Midbrain (tissue), 1 donor: ENCODE measurements around the gene ARHGDIG.
"Not testable (repeated sequence)": the region's sequence is repeated elsewhere in the genome, so short reads cannot be mapped to it uniquely, and the experiment has no call there.

Experiments
- DNase-seq: peaks from one replicate; lab custom pipeline; 2025; lab: John Stamatoyannopoulos, UW

ARHGDIG gene

GRCh38 chr16:280552-280951 is at the start of gene ARHGDIG:
Gene ARHGDIG (plus strand): TSS chr16:280591. CDS start chr16:280681, 90 bp downstream.
- DNase-seq, result no peak

DNA sequence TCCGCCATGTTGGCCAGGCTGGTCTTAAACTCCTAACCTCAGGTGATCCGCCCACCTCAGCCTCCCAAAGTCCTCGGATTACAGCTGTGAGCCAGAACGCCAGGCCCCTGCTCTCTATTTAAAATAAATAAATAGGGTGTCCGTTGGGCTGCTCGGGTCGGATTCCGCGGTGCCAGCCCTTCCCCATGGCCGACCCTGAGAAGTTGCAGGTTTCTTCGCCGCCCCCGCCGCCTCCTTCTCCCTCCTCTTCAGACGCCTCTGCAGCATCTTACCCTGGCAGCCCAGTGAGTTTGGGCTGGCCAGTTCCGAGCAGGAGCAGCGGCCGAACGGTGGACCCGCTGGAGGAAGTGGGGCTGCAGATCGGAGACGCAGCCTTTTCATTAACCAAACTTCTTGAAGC is 49.4 kb upstream of the ARHGDIG start:
- DNase-seq, result no peak

- peak; percentile 95 for DNase-seq
Measured at GRCh38 chr16:234468-235305, 45.7 kb upstream of the ARHGDIG start, which contains the start of gene FAM234A. Gene FAM234A (plus strand): TSS chr16:234821. CDS start chr16:254414, 19,593 bp downstream.

DNA sequence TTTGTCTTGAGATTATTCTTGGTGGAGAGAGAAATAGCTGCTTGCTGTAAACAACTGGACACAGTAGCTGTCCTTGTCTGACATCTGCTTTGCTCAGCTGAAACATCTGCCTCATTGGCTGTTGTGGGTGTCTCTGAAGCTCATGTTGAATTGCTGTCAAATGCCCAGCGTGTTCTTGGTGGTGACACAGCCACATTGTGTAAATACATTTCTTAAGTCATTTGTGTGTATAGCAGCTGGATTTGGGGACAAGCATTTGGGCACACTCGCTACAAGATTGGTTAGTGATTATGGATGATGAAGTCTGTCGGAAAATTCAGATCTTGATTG is 40.5 kb upstream of the ARHGDIG start:
- DNase-seq, result peak; percentile 53

DNA sequence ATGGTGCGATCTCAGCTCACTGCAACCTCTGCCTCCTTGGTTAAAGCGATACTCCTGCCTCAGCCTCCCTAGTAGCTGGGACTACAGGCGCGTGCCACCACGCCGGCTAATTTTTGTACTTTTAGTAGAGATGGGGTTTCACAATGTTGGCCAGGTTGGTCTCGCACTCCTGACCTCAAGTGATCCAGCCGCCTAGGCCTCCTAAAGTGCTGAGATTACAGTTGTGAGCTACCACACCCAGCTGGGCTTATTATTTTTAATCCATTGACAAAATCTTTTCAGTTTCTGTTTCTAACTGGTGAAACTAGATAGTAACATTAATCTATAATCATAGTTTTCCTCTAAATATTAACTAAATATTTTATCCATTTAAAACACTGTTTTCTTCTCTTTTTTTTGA is 39.8 kb upstream of the ARHGDIG start:
- DNase-seq, result no peak

GRCh38 chr16:242281-242680 is 38.1 kb upstream of the ARHGDIG start:
- no peak for DNase-seq

DNA sequence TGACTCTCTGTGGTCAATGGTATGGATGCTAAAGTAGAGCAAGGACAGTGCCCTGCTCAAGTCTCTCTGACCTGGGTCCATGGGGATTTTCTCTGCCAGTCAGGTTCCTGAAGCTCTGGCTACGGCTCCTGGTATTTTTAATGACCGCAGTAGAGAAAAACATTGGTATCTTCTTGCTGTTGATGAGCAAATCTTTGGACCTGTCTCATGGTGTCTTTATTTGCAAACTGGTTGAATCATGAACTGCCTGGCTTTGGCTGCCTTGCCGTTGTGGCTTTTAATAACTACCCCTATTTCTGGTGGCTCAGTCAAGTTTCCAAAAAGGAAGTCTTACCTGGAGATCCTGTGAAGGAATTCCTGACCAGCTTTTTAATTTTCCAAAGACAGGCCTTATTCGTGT is 37.0 kb upstream of the ARHGDIG start:
- DNase-seq, result no peak

GRCh38 chr16:245105-245504 is 35.3 kb upstream of the ARHGDIG start:
- DNase-seq, result no peak

GRCh38 chr16:247027-247426 is 33.4 kb upstream of the ARHGDIG start:
- no peak for DNase-seq

DNA sequence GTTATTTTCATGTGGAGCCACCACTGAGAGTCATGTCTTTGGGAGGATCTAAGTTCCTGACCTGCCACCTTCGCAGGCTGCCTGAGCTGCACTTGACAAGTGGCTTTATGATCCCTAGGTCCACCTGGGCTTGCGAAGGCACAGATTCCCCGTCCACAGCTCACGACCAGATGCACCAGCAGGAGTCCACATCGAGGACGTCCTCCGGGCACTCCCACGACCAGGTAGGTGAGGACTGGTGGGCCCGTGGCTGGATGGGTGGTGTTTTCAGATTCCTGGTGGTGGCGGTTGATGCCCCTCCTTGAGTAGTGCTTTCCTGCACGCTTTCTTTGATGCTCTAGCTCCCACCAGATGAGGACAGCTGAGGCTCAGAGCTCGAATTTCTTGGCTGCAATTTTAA is 31.0 kb upstream of the ARHGDIG start:
- no peak for DNase-seq

- DNase-seq, result no peak
Measured at GRCh38 chr16:252366-253337, 27.7 kb upstream of the ARHGDIG start.

DNA sequence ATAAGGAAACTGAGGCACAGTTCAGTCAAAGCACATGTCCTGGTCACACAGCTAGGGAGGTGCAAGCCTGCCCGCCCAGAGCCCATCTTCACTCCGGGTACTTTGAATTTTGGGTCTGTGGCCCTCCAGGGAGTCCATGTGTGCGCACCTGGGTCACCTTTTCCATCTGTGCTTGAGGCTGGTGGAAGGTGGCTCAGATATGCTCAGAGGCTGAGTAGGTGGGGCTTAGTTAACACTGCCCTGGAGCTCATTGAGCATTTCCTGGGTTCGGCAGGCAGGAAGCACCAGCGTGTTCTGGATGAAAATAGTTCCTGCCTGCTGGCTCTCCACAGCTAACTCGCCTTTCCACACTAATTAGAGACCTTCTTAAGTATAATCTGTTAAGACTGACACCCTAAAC is 26.6 kb upstream of the ARHGDIG start:
- DNase-seq, result no peak

DNA sequence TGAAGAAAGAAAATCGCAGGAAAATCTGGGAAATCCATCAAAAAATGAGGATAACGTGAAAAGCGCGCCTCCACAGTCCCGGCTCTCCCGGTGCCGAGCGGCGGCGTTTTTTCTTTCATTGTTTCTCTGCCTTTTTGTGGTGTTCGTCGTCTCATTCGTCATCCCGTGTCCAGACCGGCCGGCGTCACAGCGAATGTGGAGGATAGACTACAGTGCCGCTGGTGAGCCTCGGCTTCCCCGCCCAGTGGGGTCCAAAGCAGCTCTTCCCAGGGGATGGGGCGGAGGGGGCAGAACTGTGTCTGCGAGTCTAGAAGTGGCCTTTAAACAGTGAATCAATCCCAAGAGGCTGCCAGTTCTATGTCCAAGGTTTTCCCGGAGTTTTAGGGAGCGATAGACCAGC is 25.9 kb upstream of the ARHGDIG start:
- no peak for DNase-seq

GRCh38 chr16:255183-255582 is 25.2 kb upstream of the ARHGDIG start:
- no peak for DNase-seq

GRCh38 chr16:258091-258490 is 22.3 kb upstream of the ARHGDIG start:
- DNase-seq, result not testable (repeated sequence)

DNA sequence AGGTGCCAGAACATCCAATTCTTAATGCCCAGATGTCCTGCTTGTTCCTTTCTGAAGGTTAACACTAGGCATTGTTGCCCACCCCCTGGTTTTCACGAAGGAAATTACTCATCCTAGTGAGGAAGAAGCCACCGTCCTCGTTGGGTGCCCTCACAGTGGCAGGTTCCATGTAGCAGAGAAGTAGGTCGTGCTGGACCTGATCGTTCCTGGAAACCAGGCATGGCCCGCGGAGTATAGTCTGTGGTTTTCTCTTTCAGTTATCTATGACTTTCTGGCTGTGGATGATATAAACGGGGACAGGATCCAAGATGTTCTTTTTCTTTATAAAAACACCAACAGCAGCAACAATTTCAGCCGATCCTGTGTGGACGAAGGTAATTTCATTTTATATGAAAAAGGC is 21.2 kb upstream of the ARHGDIG start:
- DNase-seq, result no peak

GRCh38 chr16:259814-260253 is 20.6 kb upstream of the ARHGDIG start:
- DNase-seq, result no peak

DNA sequence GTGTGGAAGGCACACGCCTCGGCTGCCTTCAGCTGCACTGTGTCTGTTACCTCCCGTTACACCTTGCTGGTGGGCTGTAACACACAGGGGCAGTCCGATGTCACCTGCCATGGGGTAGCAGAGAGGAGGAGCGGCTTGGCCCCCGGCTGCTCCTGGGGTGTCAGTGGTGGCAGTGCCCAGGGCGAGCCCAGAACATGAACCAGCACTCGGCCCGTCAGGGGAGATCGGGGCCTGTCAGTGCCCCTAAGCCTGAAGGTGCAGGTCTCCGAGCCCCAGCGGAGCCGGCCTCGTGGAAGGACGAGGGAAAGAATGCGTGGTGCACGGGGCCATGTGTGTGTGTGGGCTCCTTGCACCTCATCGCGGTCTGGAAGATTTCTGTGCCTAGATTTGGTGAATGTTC is 20.1 kb upstream of the ARHGDIG start:
- DNase-seq, result no peak

- no peak for DNase-seq
Measured at GRCh38 chr16:261031-261691, 19.2 kb upstream of the ARHGDIG start.

DNA sequence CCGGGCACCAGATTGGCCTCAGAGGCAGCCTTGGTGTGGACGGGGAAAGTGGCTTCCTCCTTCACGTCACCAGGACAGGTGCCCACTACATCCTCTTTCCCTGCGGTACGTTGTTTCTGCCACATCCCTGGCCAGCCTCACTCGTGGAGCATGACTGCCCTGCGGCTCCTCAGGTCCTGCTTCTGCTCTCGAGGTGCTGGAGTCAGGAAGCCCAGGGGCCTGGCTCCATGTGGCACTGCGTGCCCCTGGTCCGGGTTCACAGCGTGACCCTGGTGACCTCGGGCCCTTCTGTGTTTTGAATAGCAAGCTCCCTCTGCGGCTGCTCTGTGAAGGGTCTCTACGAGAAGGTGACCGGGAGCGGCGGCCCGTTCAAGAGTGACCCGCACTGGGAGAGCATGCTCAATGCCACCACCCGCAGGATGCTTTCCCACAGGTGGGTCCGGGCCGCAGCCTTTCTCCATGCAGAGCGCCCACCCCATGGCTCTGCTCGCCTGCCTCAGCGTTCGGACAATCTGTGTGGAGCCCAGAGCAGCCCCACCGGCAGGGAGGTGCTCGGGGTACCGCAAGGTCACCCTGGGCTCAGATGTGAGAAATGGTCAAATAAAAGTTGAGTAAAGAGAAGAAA is 18.2 kb upstream of the ARHGDIG start:
- DNase-seq, result no peak

- DNase-seq, result no peak
Measured at GRCh38 chr16:263182-263774, 17.1 kb upstream of the ARHGDIG start.
